HepG2 (cell line): Measurements from ENCODE around the gene MAFB. TPM values are rescaled to one million over a fixed set of nuclear protein-coding genes. Genes with fewer than 3 reads are reported as not detected.
A peak's percentile ranks its signal among the peaks of the same experiment; 100 is the strongest.

ENCODE experiments used
- ATAC-seq: fragments of 200-7000 bp; cut with Tn5 transposase; 3 replicates; pipeline ENCODE4 v1.9.1; 2020; ENCODE audit warnings: mild to moderate bottlenecking, moderate library complexity
- BruUV-seq: library from RNA; stranded (reverse); fragments of 400-500 nt; replicated peaks from 2 replicates; lab custom pipeline; 2021; lab: Mats Ljungman, UMichigan
- CTCF ChIA-PET: fragments of 300-600 bp; formaldehyde crosslinking; extraction: SDS; loops from one replicate; lab custom pipeline; 2021; ENCODE audit warnings: low total read pairs, inconsistent platforms, low intra/inter-chr PET ratio; lab: Yijun Ruan, JAX
- POLR2A ChIA-PET: fragments of 350-600 bp; sonication (Branson Sonifier 250); formaldehyde crosslinking; loops from one replicate; lab custom pipeline; 2020; ENCODE audit warnings: antibody characterized with exemption, inconsistent platforms; lab: Yijun Ruan, JAX
- DNase-seq: peaks from one replicate; pipeline ENCODE4 v3.0.0-alpha.2; 2015; ENCODE audit warnings: low spot score
- FAIRE-seq: peaks from 3 replicates; lab custom pipeline; 2011; peaks lifted over from hg19 to GRCh38; lab: Jason Lieb, UNC
- H2AFZ ChIP-seq: one replicate; pipeline ENCODE4 v1.6.1; 2011; ENCODE audit warnings: low read length, inconsistent platforms
- H3K27ac ChIP-seq: fragments of 300-600 bp; 3 replicates; pipeline ENCODE4 v1.8.0; 2011; ENCODE audit warnings: mixed run types, mild to moderate bottlenecking, mixed read lengths, low read length, inconsistent platforms; ENCODE audit not compliant: insufficient read depth; ENCODE audit errors: extremely low read length
- H3K27me3 ChIP-seq, 2 experiments: fragments of 200-600 bp in 1 of 2; 2 replicates in 1 of 2; 3 replicates in 1 of 2; pipeline versions ENCODE4 v1.6.0 to v1.8.0; 2011; ENCODE audit warnings: low read length in 2 of 2, mild to moderate bottlenecking in 2 of 2, moderate library complexity in 2 of 2, inconsistent platforms in 1 of 2; ENCODE audit not compliant: insufficient read depth in 2 of 2, control insufficient read depth in 1 of 2
- H3K36me3 ChIP-seq, 2 experiments: fragments of 200-600 bp in 1 of 2; replicated peaks in 1 of 2; 2 replicates in 1 of 2; 3 replicates in 1 of 2; pipeline versions ENCODE4 v1.5.1 to v1.8.0; 2011; ENCODE audit warnings: low read length in 2 of 2, inconsistent platforms in 1 of 2; ENCODE audit not compliant: insufficient read depth in 2 of 2, control insufficient read depth in 1 of 2
- H3K4me1 ChIP-seq: 2 replicates; pipeline ENCODE4 v1.5.1; 2012; ENCODE audit warnings: low read length, inconsistent platforms; ENCODE audit not compliant: insufficient read depth
- H3K4me2 ChIP-seq: 2 replicates; pipeline ENCODE4 v1.6.0; 2011; ENCODE audit warnings: low read depth, low read length, inconsistent platforms
- H3K4me3 ChIP-seq, 3 experiments: fragments of 200-600 bp in 1 of 3; sonication (generic), shearing (Covaris generic) in 1 of 3; replicated peaks in 1 of 3; 2 replicates each; pipeline ENCODE4 v1.5.1; 2011 to 2016; ENCODE audit warnings: low read length in 3 of 3, inconsistent platforms in 2 of 3, low read depth in 2 of 3, mild to moderate bottlenecking in 2 of 3, control low read depth in 1 of 3, mixed read lengths in 1 of 3; ENCODE audit not compliant: insufficient read depth in 1 of 3
- H3K79me2 ChIP-seq: one replicate; pipeline ENCODE4 v1.6.1; 2011; ENCODE audit warnings: low read length, inconsistent platforms; ENCODE audit not compliant: insufficient read depth
- H3K9ac ChIP-seq: 2 replicates; pipeline ENCODE4 v1.6.0; 2011; ENCODE audit warnings: mild to moderate bottlenecking, low read depth, low read length, inconsistent platforms; ENCODE audit not compliant: insufficient read depth
- H3K9me3 ChIP-seq: 2 replicates; pipeline ENCODE4 v1.5.1; 2012; ENCODE audit warnings: mild to moderate bottlenecking, low read length
- H4K20me1 ChIP-seq: 2 replicates; pipeline ENCODE4 v1.6.0; 2011; ENCODE audit warnings: inconsistent platforms, mild to moderate bottlenecking, low read length, moderate library complexity; ENCODE audit not compliant: insufficient read depth
- HCFC1 ChIP-seq: fragments of 150-350 bp; IDR thresholded peaks from 2 replicates; pipeline ENCODE4 v1.6.1; 2014; ENCODE audit warnings: low read depth, low read length
- MAF1 ChIP-seq: sonication (generic); formaldehyde crosslinking; IDR thresholded peaks from 2 replicates; pipeline ENCODE4 v1.5.0; 2020; ENCODE audit warnings: missing genetic modification reagents, borderline replicate concordance
- MAFK ChIP-seq, 2 experiments: IDR thresholded peaks in 1 of 2; conservative IDR thresholded peaks in 1 of 2; 2 replicates each; pipeline ENCODE4 v1.6.1; 2011; ENCODE audit warnings: improper control_type of control experiment in 2 of 2, low read length in 2 of 2
- SETDB1 ChIP-seq: sonication (generic); formaldehyde crosslinking; IDR thresholded peaks from 2 replicates; pipeline ENCODE4 v1.5.1; 2020; ENCODE audit warnings: missing genetic modification reagents, mild to moderate bottlenecking, borderline replicate concordance
- SIX1 ChIP-seq: sonication (generic); formaldehyde crosslinking; IDR thresholded peaks from 2 replicates; pipeline ENCODE4 v1.4.0; 2020; ENCODE audit warnings: missing genetic modification reagents, borderline replicate concordance
- SIX4 ChIP-seq: sonication (generic); formaldehyde crosslinking; IDR thresholded peaks from 2 replicates; pipeline ENCODE4 v1.4.0; 2020; ENCODE audit warnings: missing genetic modification reagents
- SPEN ChIP-seq: sonication (generic); formaldehyde crosslinking; IDR thresholded peaks from 2 replicates; pipeline ENCODE4 v1.5.1; 2020; ENCODE audit warnings: low read depth, mild to moderate bottlenecking, missing genetic modification reagents
- ZNF337 ChIP-seq: sonication (generic); formaldehyde crosslinking; IDR thresholded peaks from 2 replicates; pipeline ENCODE4 v1.5.1; 2020; ENCODE audit warnings: missing genetic modification reagents, low read depth, mild to moderate bottlenecking, borderline replicate concordance
- ZNF562 ChIP-seq: sonication (generic); formaldehyde crosslinking; IDR thresholded peaks from 2 replicates; pipeline ENCODE4 v1.8.0; 2022; ENCODE audit warnings: missing genetic modification reagents, borderline replicate concordance
- ZNF589 ChIP-seq: sonication (generic); formaldehyde crosslinking; conservative IDR thresholded peaks from 2 replicates; pipeline ENCODE4 v1.8.0; 2022; ENCODE audit warnings: mild to moderate bottlenecking, moderate library complexity, missing genetic modification reagents
- WGBS: methylation state at CpG from one replicate; pipeline ENCODE4 v1.1.6; 2017; ENCODE audit warnings: low lambda C conversion rate; 5-methylcytosine and 5-hydroxymethylcytosine counted together
- in situ Hi-C: cut with HindIII; loops from 2 replicates; pipeline ENCODE4 v1.10.0; 2017; ENCODE audit warnings: low pct_unique_long_range_greater_than_20kb; ENCODE audit not compliant: extremely low pct_ligation_motif_present
- intact Hi-C: fragments of 100-400 bp; cut with micrococcal nuclease; formaldehyde crosslinking; loops from one replicate; pipeline ENCODE4 v1.10.0; 2022; ENCODE audit not compliant: unreplicated experiment
- polyA plus RNA-seq, 8 experiments: library from polyadenylated mRNA; depleted of rRNA in 3 of 8; stranded (reverse) in 7 of 8; unstranded in 1 of 8; fragments of >200 nt; fragmentation: Illumina TruSeq in 4 of 8; extraction: Trizol in 4 of 8; gene quantifications; 2 replicates each; pipeline versions ENCODE4 v1.2.1 to v1.2.3, GENCODE V29; 2011 to 2016; ENCODE audit warnings: low read depth in 4 of 8, missing spikeins in 1 of 8, mixed read lengths in 1 of 8; ENCODE audit not compliant: insufficient read depth in 1 of 8
- total RNA-seq, 5 experiments: library from RNA; depleted of rRNA; stranded (reverse); fragments of >200 nt; fragmentation: Illumina TruSeq; extraction: Trizol; gene quantifications; 2 replicates each; pipeline ENCODE4 v1.2.3, GENCODE V29; 2016; ENCODE audit warnings: low read depth in 1 of 5

MAFB gene
- total and polyA plus RNA-seq, 2 of the 13 experiments (the other 11 are each of a cell fraction or from before 2014, with no cell fraction given) = 0.08 to 0.11 TPM

DNA sequence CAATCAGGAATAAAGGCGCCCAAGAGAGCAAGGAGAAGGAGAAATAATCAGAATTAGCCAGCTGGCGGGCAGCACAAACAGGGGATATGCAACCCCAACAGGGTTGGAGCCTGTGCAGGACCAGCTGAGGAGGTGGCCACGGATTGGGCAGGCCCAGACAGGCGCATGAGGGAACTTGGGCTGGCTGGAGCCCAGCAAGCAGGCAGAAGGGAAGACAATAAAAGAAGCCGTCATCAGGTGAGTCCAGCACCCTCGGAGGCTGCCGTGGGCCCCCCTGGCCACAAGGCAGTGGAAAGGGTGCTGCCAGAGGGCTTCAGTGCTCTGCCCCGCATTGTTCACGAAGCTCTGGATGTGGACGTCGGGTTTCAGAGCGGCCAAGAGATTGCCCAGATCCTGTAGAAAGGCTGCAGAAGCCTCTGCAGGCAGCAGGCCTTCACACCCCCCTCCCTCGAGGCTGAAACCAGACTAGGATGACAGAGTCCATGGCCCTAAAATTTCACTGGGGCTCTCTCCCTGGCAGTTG lies 28.4 kb upstream of the MAFB start:
- FAIRE-seq = no peak
- H3K9me3 ChIP-seq = no peaks in the 10 kb centered on the region
- H3K36me3 ChIP-seq = no peaks in the 10 kb centered on the region
- CTCF ChIA-PET = no interaction called here
- TF ChIP-seq ZNF589 (CRISPR knock-in tag) (no peak), SETDB1 (no peak), SIX1 (CRISPR knock-in tag) (no peak), SPEN (no peak), ZNF562 (CRISPR knock-in tag) (no peak), ZNF337 (CRISPR knock-in tag) (no peak), MAF1 (CRISPR knock-in tag) (no peak)
- TF ChIP-seq, all 625 proteins: peak for 0
- POLR2A ChIA-PET = no interaction called here
- 21% methylated on average over 13 of the region's 13 CpGs for WGBS
- no TSS peak for BruUV-seq
- DNase-seq (no peak), ATAC-seq (peak; percentile 20; the same call in 2 of the 3 replicates)
- Histone ChIP-seq H3K27ac (no peak overlapping the region), H3K4me2 (no peak overlapping the region), H3K9ac (no peak overlapping the region), H3K27me3 (peaks cover 8 to 82% of the 10 kb centered on the region in 2 experiments), H4K20me1 (no peaks in the 10 kb centered on the region), H3K79me2 (no peaks in the 10 kb centered on the region), H2AFZ (no peak overlapping the region), H3K4me1 (no peaks in the 10 kb centered on the region), H3K4me3 (no peak overlapping the region)
- intact Hi-C loops (no loop called here), in situ Hi-C loops (no loop called here)

DNA sequence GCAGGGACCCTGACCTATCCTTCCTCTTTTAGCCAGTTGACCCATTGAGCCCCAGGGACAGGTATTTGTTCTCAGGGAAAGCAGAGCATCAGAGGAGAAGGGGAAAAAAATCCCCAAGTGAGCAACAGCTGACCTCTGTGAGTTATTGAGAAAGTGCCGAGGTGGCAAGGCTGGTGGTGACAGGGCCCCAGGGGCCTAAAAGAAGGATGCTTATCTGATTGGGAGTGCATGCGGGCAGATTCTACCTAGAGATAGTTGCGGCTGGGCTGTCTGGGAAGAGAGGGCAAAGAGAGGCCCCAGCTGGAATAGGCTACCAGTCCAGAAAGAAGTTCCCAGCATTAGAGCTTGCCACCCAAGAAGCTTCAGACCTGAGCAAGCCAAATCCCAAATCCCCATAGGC lies 26.5 kb upstream of the MAFB start:
- H4K20me1 ChIP-seq = no peaks in the 10 kb centered on the region
- DNase-seq = no peak
- no peak for TF ChIP-seq SIX4 (CRISPR knock-in tag)
- peak in 1 of 2 experiments; percentile 9; a peak in 1 of 4 replicates for TF ChIP-seq MAFK (conservative IDR thresholded peaks at IDR 0.05 in 1 of 2, IDR thresholded peaks at IDR 0.05 in 1 of 2; ENCODE audit: low read length in 2 of 2)
- TF ChIP-seq HCFC1 = 0 out of 2 replicates have a peak, but pooled peaks have one; percentile 8
- no peak overlapping the region for H3K9ac ChIP-seq
- peaks cover 6 to 73% of the 10 kb centered on the region in 2 experiments; a peak in 4 of 5 replicates for H3K27me3 ChIP-seq
- POLR2A ChIA-PET = no interaction called here
- WGBS = 42% methylated on average over 3 of the region's 3 CpGs
- H3K4me2 ChIP-seq = no peak overlapping the region
- in situ Hi-C loops (no loop called here), intact Hi-C loops (no loop called here)
- CTCF ChIA-PET = no interaction called here
- BruUV-seq = no TSS peak
- no peaks in the 10 kb centered on the region for H3K4me1 ChIP-seq
- no peaks in the 10 kb centered on the region for H3K36me3 ChIP-seq
- H3K79me2 ChIP-seq = no peaks in the 10 kb centered on the region
- H3K27ac ChIP-seq = no peak overlapping the region
- no peak for ATAC-seq
- FAIRE-seq = no peak
- H2AFZ ChIP-seq = no peak overlapping the region
- no peaks in the 10 kb centered on the region for H3K9me3 ChIP-seq
- no peak overlapping the region for H3K4me3 ChIP-seq
